B cell (primary cell): ENCODE measurements around the gene GNPDA2. TPM values are rescaled to one million over a fixed set of nuclear protein-coding genes. Genes with fewer than 3 reads are reported as not detected.

Experiments used
- ATAC-seq: fragments of 200-7000 bp; cut with Tn5 transposase; one replicate; pipeline ENCODE4 v1.10.0; 2021; ENCODE audit warnings: low read depth, mild to moderate bottlenecking, moderate number of reproducible peaks, moderate library complexity
- CTCF ChIA-PET: fragments of 350-600 bp; sonication (Branson Sonifier 250); formaldehyde crosslinking; loops from one replicate; lab custom pipeline; 2021; ENCODE audit warnings: antibody characterized with exemption, inconsistent platforms; lab: Charles Lee
- POLR2A ChIA-PET: fragments of 350-600 bp; sonication (Branson Sonifier 250); formaldehyde crosslinking; loops from one replicate; lab custom pipeline; 2021; ENCODE audit warnings: antibody characterized with exemption; lab: Charles Lee
- DNase-seq: peaks from one replicate; pipeline ENCODE4 v3.0.0; 2013
- H2AFZ ChIP-seq: 2 replicates; pipeline ENCODE4 v1.6.1; 2012; ENCODE audit warnings: mild to moderate bottlenecking, low read depth, low read length; ENCODE audit not compliant: insufficient read depth, poor library complexity, severe bottlenecking
- H3K27ac ChIP-seq, 2 donors: 1 replicate in 1 of 2; 2 replicates in 1 of 2; pipeline ENCODE4 v1.5.1; 2012 to 2013; ENCODE audit warnings: low read length in 2 of 2, mild to moderate bottlenecking in 2 of 2, moderate library complexity in 1 of 2
- H3K27me3 ChIP-seq, 4 experiments: fragments of 200-600 bp in 1 of 4; sonication (generic) in 1 of 4; replicated peaks in 1 of 4; 1 replicate in 2 of 4; 2 replicates in 2 of 4; pipeline versions ENCODE4 v1.6.1 to v1.7.0; 2013 to 2016; ENCODE audit warnings: low read length in 3 of 4, mild to moderate bottlenecking in 2 of 4, mixed read lengths in 1 of 4, moderate library complexity in 1 of 4; ENCODE audit not compliant: insufficient read depth in 4 of 4, control insufficient read depth in 3 of 4; ENCODE audit errors: control extremely low read depth in 1 of 4
- H3K36me3 ChIP-seq, 2 experiments: replicated peaks in 1 of 2; 1 replicate in 1 of 2; 2 replicates in 1 of 2; pipeline versions ENCODE4 v1.6.1 to v1.7.1; 2013; ENCODE audit warnings: low read length in 1 of 2; ENCODE audit not compliant: insufficient read depth in 2 of 2, control insufficient read depth in 1 of 2; ENCODE audit errors: control extremely low read depth in 1 of 2, extremely low read depth in 1 of 2
- H3K4me1 ChIP-seq, 2 donors: fragments of 200-600 bp in 1 of 2; sonication (generic) in 1 of 2; 1 replicate in 1 of 2; 2 replicates in 1 of 2; pipeline versions ENCODE4 v1.5.1 to v1.6.1; 2013 to 2017; ENCODE audit warnings: low read length in 2 of 2; ENCODE audit not compliant: control insufficient read depth in 2 of 2, insufficient read depth in 2 of 2
- H3K4me2 ChIP-seq: replicated peaks from 2 replicates; pipeline ENCODE3; 2012; ENCODE audit warnings: mild to moderate bottlenecking, low read depth, low read length; ENCODE audit not compliant: poor library complexity, severe bottlenecking
- H3K4me3 ChIP-seq, 5 experiments: fragments of 200-600 bp in 1 of 5; sonication (generic) in 1 of 5; 1 replicate in 3 of 5; 2 replicates in 2 of 5; pipeline versions ENCODE4 v1.5.1 to v1.7.0; 2011 to 2016; ENCODE audit warnings: low read length in 4 of 5, mild to moderate bottlenecking in 4 of 5, low read depth in 2 of 5, control low read depth in 1 of 5, moderate library complexity in 1 of 5; ENCODE audit not compliant: insufficient read depth in 1 of 5; ENCODE audit errors: control extremely low read depth in 1 of 5, extremely low read depth in 1 of 5
- H3K79me2 ChIP-seq: fragments of 200-600 bp; sonication (generic); one replicate; pipeline ENCODE4 v1.6.0; 2016; ENCODE audit warnings: low read length; ENCODE audit not compliant: control insufficient read depth, insufficient read depth
- H3K9ac ChIP-seq: fragments of 200-600 bp; sonication (generic); 2 replicates; pipeline ENCODE4 v1.6.1; 2017; ENCODE audit warnings: mild to moderate bottlenecking, low read length, moderate library complexity
- H3K9me3 ChIP-seq, 3 donors: one replicate each; pipeline versions ENCODE4 v1.6.1 to v1.7.1; 2013; ENCODE audit warnings: low read length in 2 of 3; ENCODE audit not compliant: control insufficient read depth in 2 of 3, insufficient read depth in 1 of 3; ENCODE audit errors: control extremely low read depth in 1 of 3
- H4K20me1 ChIP-seq: 2 replicates; pipeline ENCODE4 v1.6.0; 2012; ENCODE audit warnings: mild to moderate bottlenecking, low read length; ENCODE audit not compliant: insufficient read depth, control insufficient read depth, poor library complexity, severe bottlenecking
- H3K27ac Mint-ChIP-seq: one replicate; pipeline ENCODE4 v1.8.0; 2021; ENCODE audit warnings: mixed read lengths
- H3K27me3 Mint-ChIP-seq: one replicate; pipeline ENCODE4 v1.8.0; 2021; ENCODE audit warnings: mixed read lengths
- H3K4me1 Mint-ChIP-seq: one replicate; pipeline ENCODE4 v1.8.0; 2021; ENCODE audit warnings: mixed read lengths
- H3K4me3 Mint-ChIP-seq: one replicate; pipeline ENCODE4 v1.8.0; 2021; ENCODE audit warnings: mixed read lengths
- H3K9me3 Mint-ChIP-seq: one replicate; pipeline ENCODE4 v1.8.0; 2022; ENCODE audit warnings: mixed read lengths; ENCODE audit not compliant: insufficient read depth
- CTCF ChIP-seq: fragments of 200-600 bp; IDR thresholded peaks from one replicate; pipeline ENCODE4 v1.8.0; 2022; ENCODE audit warnings: antibody characterized with exemption, mild to moderate bottlenecking
- EZH2 ChIP-seq: IDR thresholded peaks from 2 replicates; pipeline ENCODE4 v1.6.1; 2012; ENCODE audit warnings: borderline replicate concordance, low read depth, mild to moderate bottlenecking, moderate library complexity, low read length; ENCODE audit not compliant: insufficient read depth, poor library complexity, severe bottlenecking
- WGBS: methylation state at CpG from one replicate; pipeline ENCODE4 v1.1.5; 2013; ENCODE audit warnings: missing lambda C conversion rate; ENCODE audit not compliant: insufficient coverage; 5-methylcytosine and 5-hydroxymethylcytosine counted together
- intact Hi-C: fragments of 100-400 bp; cut with micrococcal nuclease; formaldehyde crosslinking; loops from one replicate; pipeline ENCODE4 v1.10.0; 2022
- polyA plus RNA-seq: library from polyadenylated mRNA; depleted of rRNA; stranded (reverse); fragments of >200 nt; gene quantifications from 2 replicates; pipeline ENCODE4 v1.2.3, GENCODE V29; 2012
- total RNA-seq, 2 donors: library from RNA; stranded (reverse); fragments of 120-200 nt in 1 of 2; gene quantifications; 1 replicate in 1 of 2; 2 replicates in 1 of 2; pipeline versions ENCODE4 v1.2.3 to v1.2.4, GENCODE V29; 2013 to 2022

Gene GNPDA2
- total and polyA plus RNA-seq, 2 donors (not counting 1 experiment from before 2014, with no cell fraction given) = 8.1 to 15.5 TPM

- Mint-ChIP-seq H3K27me3 (no peaks in the 10 kb centered on the region), H3K9me3 (no peaks in the 10 kb centered on the region), H3K4me3 (no peak overlapping the region), H3K4me1 (no peaks in the 10 kb centered on the region), H3K27ac (no peak overlapping the region)
- DNase-seq (no peak), ATAC-seq (no peak)
- Histone ChIP-seq H3K9ac (no peak overlapping the region), H2AFZ (no peak overlapping the region), H3K4me1 (no peaks in the 10 kb centered on the region), H3K36me3 (peaks cover 3 to 52% of the 10 kb centered on the region in 2 experiments), H4K20me1 (no peaks in the 10 kb centered on the region), H3K79me2 (no peaks in the 10 kb centered on the region), H3K27me3 (no peaks in the 10 kb centered on the region), H3K27ac (no peak overlapping the region), H3K4me2 (no peak overlapping the region), H3K9me3 (no peaks in the 10 kb centered on the region), H3K4me3 (no peak overlapping the region)
- POLR2A ChIA-PET = no interaction called here
- intact Hi-C loops = no loop called here
- CTCF ChIA-PET = no interaction called here
- TF ChIP-seq CTCF (no peak), EZH2 (no peak)
- no CpG with 5 or more reads among the region's 2 CpGs for WGBS
These were observed 25.3 kb downstream of the GNPDA2 start for GRCh38 chr4:44701037-44701436.

- H3K4me2 ChIP-seq = no peak overlapping the region
- H3K36me3 ChIP-seq = peaks cover 3 to 54% of the 10 kb centered on the region in 2 experiments
- H3K4me1 ChIP-seq = no peaks in the 10 kb centered on the region
- Mint-ChIP-seq H3K4me1 (no peaks in the 10 kb centered on the region), H3K27me3 (no peaks in the 10 kb centered on the region), H3K9me3 (no peaks in the 10 kb centered on the region), H3K27ac (no peak overlapping the region), H3K4me3 (no peak overlapping the region)
- ATAC-seq = no peak
- intact Hi-C loops = no loop called here
- H3K27me3 ChIP-seq = no peaks in the 10 kb centered on the region
- ChIA-PET CTCF (no interaction called here), POLR2A (no interaction called here)
- no peak overlapping the region for H3K27ac ChIP-seq
- H3K9ac ChIP-seq = no peak overlapping the region
- no peaks in the 10 kb centered on the region for H3K79me2 ChIP-seq
- H4K20me1 ChIP-seq = no peaks in the 10 kb centered on the region
- no peaks in the 10 kb centered on the region for H3K9me3 ChIP-seq
- WGBS = 100% methylated on average over 1 of the region's 1 CpG
- no peak for DNase-seq
- H2AFZ ChIP-seq = no peak overlapping the region
- TF ChIP-seq EZH2 (no peak), CTCF (no peak)
- no peak overlapping the region for H3K4me3 ChIP-seq
These were observed 25.9 kb downstream of the GNPDA2 start for GRCh38 chr4:44700427-44700826.
